A549 treated with CORT108297 at 1 μM for 4 hours (cell line): Measurements from ENCODE around the gene CSHL1. TPM values are rescaled to one million over a fixed set of nuclear protein-coding genes. Genes with fewer than 3 reads are reported as not detected.

Experiments
- total RNA-seq: library from RNA; stranded (reverse); fragments of 200-300 nt; extraction: Qiagen RNA extraction; gene quantifications from 5 replicates; pipeline ENCODE4 v1.2.3, GENCODE V29; 2022

CSHL1 gene
- not detected in 5 replicates for total RNA-seq

GRCh38 chr17:63911041-63911635 is at the start of gene CSHL1:
TSS of gene CSHL1 (minus strand) at chr17:63911258. CDS start at chr17:63911196, 62 bp downstream.

DNA sequence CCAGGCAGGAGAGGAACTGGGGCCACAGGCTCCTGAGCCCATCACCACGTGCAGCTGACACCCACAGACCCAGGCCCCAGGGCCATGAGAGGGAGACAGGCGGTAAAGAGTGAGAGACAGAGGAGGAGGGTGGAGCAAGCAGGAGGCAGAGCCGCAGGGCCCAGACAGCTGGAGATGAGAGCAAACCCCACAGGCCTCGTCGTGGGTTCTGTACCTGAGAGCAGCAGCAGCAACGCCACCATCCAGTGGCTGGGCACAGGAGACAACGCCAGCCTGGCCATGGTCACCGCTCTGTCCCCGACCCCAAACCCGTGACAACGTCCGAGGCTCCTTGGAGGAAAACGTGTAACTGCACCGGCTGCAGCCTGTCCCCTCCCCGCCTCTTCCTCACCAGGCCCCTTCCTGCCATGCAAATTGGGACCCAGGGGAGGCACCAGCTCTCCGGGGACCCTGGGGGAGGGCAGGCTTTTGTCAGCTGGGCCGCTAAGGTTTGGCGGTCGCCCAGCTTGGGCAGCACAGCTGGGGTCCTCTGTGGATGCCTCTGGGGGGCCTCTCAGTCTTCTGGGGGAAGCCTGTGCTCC is 21.0 kb upstream of the CSHL1 start, which contains the start of gene CD79B:
TSS of gene CD79B (minus strand) at position 351 of the 581 bp plus-strand sequence. CDS start at position 281, 70 bp downstream.

GRCh38 chr17:63918789-63919305 is 7.8 kb upstream of the CSHL1 start, which contains the start of gene GH1:
TSS of gene GH1 (minus strand) at chr17:63918839. CDS start at chr17:63918776, 63 bp downstream.

GRCh38 chr17:63896524-63897354 is 14.3 kb downstream of the CSHL1 start, which contains the start of gene CSH1:
TSS of gene CSH1 (minus strand) at chr17:63896574. CDS start at chr17:63896511, 63 bp downstream.

DNA sequence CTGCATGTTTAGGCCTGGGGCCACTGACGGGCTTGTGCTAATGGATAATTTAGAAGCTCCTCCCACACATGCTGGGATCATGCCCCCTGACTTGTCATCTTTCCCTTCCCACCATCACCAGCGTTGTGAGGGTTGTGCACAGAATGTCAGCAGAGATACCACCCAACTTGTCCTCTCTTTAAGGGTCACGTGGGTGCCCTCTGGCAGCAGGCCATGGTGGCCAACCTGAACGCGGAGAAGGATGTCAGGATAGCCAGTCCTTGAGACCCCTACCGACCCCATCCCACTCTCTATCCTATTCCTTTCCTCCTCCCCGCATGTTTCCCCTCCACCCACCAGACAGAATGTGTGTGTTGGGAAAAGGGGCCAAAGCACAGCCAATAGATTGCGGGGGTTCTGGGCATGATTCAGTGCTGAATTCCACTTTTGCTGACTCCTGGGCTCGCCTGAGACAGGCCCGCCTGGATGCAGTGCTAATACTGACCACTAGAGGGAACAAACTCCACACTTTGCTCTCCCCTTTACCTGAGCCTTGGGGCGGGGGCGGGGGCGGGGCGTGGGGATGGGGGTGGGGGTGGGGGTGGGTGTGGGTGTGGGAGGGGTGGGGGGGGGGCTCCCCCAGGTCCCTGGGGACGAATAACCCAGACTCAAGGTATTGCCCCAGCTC is 29.0 kb downstream of the CSHL1 start, which contains the start of gene GH2:
TSS of gene GH2 (minus strand) at position 10 of the 667 bp plus-strand sequence. CDS start 143 bp downstream, outside the sequence.

GRCh38 chr17:63873577-63873976 is 37.5 kb downstream of the CSHL1 start, which contains the start of gene CSH2:
TSS of gene CSH2 (minus strand) at chr17:63873677. CDS start at chr17:63873614, 63 bp downstream.

Other genes with a start within 250 kb of the CSHL1 start
- gene LIMD2, start 211.1 kb downstream of the CSHL1 start, total RNA-seq = 8.2 to 14.8 TPM (median 13.1 TPM) in 5 replicates
- 25.8 to 28.4 TPM (median 27.3 TPM) in 5 replicates for gene STRADA, start 169.5 kb downstream of the CSHL1 start, total RNA-seq
- gene CCDC47, start 137.7 kb downstream of the CSHL1 start, total RNA-seq = 86.7 to 139 TPM (median 96.1 TPM) in 5 replicates
- 89.4 to 111 TPM (median 92.0 TPM) in 5 replicates for gene DDX42, start 137.1 kb downstream of the CSHL1 start, total RNA-seq
- gene PSMC5, start 83.8 kb downstream of the CSHL1 start, total RNA-seq = 207 to 250 TPM (median 220 TPM) in 5 replicates
- gene FTSJ3, start 83.6 kb downstream of the CSHL1 start, total RNA-seq = 56.4 to 67.6 TPM (median 56.9 TPM) in 5 replicates
- 54.2 to 65.6 TPM (median 59.7 TPM) in 5 replicates for gene SMARCD2, start 68.6 kb downstream of the CSHL1 start, total RNA-seq
- not detected in 5 replicates for gene CSH2, start 37.6 kb downstream of the CSHL1 start, total RNA-seq
- gene GH2, start 29.3 kb downstream of the CSHL1 start, total RNA-seq = not detected in 5 replicates
- not detected in 5 replicates for gene CSH1, start 14.7 kb downstream of the CSHL1 start, total RNA-seq
- gene GH1, start 7.6 kb upstream of the CSHL1 start, total RNA-seq = not detected in 5 replicates
- 0.10 TPM in 1 of 5 replicates, not detected in the others for gene CD79B, start 21.1 kb upstream of the CSHL1 start, total RNA-seq
- gene SCN4A, start 61.7 kb upstream of the CSHL1 start, total RNA-seq = 0.02 to 0.06 TPM (median 0.02 TPM) in 5 replicates
- gene PRR29, start 87.1 kb upstream of the CSHL1 start, total RNA-seq = 0.47 to 0.95 TPM (median 0.71 TPM) in 5 replicates
- 0.07 to 0.10 TPM in 2 of 5 replicates, not detected in the others for gene ICAM2, start 109.4 kb upstream of the CSHL1 start, total RNA-seq
- gene ERN1, start 218.9 kb upstream of the CSHL1 start, total RNA-seq = 3.4 to 4.8 TPM (median 3.9 TPM) in 5 replicates